GM18517 (cell line): ENCODE measurements around the gene TCP11.

ENCODE experiments used
- ATAC-seq: cut with Tn5 transposase; IDR thresholded peaks from one replicate; pipeline ENCODE4 v1.9.1; 2021; ENCODE audit warnings: mild to moderate bottlenecking, moderate library complexity; ENCODE audit not compliant: unreplicated experiment

The TCP11 gene

GRCh38 chr6:35096129-35096862 is 44.8 kb downstream of the TCP11 start:
- no peak for ATAC-seq

DNA sequence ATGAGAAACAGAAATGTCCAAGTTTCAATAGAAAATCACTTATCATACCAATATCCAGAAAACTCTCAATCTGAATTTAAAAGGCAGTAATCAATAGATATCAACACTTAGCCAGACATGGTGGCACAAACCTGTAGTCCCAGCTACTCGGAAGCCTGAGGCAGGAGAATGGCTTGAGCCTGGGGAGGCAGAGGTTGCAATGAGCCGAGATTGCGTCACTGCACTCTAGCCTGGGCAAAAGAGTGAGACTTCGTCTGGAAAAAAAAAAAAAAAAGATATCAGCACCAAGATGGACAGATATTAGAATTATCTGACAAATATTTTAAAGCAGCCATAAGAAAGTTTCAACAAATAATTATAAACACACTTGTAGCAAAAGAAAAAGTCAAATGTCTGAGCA is 47.0 kb downstream of the TCP11 start:
- ATAC-seq = no peak

DNA sequence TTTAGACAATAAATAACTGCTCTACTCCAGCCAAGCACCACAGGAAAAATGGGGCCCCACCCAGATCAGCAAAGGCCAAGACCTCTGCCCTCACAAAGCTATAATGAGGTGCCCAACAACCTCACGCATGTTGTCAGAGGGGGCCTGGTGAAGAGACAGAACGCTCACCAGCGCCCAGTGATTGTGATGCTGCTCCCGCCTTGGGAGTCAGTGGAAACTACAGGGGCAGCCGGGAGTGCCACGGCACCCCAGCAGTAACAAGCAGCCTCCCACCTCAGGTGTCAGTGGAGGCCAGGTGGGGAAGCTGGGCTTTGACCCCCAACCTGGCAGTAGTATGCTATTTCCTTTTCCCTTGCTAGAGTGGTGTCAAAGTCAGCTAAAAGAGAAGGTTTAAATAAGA is 47.4 kb downstream of the TCP11 start:
- no peak for ATAC-seq

DNA sequence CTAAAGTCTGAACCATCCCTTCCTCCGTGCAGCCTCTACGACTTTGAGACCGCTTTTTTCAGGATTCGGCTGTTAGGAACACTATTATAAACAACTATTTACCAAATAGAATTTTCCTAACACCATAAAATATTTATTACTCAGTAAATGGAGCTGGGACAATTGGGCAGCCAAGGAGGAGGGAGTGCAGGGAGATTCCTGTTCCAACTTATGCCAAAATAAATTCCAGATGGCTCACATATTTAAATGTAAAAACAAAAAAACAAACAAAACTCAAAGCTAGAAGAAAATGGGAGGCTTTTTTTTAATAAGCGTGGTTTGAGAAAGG is 48.1 kb downstream of the TCP11 start:
- ATAC-seq = no peak

DNA sequence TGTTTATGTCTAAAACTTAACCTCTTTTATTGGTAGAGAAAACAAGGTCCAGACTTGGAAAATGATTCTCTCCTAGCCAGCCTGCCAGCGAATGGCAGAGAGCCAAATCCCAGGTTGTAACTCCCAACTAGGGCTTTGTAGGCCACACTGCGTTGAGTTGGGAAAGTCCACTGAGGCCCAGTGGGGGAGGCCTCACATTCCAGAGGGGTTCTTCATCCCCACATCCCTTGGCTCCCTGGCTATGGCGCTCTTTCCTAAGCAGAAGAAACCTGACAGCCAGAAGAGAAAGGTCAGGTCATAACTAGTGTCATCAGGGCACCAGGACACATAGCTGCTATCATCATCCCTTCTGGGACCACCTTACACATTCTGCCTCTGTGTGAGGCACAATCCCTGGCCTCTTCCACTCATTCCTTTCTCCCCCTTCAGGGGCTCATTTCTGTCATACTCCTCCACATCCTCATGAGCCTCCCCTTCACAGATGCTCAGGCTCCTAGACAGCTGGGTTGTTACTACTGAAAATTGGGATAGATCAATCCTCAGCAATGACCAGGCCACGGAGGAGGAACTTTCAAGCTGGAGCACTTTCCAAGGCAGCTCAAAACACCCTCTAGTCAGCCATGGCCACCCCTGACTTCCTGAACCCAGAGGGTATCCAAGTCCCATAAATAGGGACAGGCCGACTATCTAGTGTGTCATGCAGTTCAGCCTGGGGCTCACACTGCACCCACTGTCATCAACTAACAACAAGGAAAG is 48.6 kb downstream of the TCP11 start:
- ATAC-seq = no peak

DNA sequence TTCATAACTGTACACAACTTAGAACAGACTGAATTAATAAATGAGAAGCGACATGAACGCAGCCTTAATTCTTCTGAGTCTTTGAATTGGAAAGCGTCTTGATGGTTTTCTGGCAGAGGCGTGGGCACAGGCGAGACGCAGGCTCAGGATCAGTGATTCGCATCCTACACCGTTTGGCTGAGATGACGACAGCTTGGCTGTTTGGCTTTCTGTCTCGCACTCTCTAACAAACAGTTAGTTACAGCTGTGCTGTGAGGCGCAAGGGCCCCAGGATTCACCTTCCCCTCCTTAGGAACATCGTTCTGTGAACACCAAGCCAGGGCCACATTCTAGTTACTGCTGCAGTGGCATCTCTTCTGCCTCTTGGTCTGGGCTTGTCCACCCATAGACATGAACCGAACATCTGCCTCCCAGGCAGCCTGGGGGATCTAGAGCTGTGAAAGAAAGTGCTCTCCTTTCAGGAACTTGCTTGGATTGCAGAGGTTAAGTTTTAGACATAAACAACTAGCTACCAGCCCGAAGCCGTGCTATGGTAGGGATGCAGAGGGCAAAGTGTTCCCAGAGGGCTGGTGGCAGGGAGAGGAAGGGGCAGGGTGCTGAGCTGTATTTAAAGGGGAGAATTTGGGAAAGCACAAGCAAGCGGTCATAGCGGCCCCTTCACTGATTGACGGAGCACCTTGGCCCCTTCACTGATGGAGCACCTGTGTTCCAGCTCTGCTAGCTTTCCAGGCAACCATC is 49.6 kb downstream of the TCP11 start:
- ATAC-seq = no peak

GRCh38 chr6:35090734-35091133 is 50.4 kb downstream of the TCP11 start:
- no peak for ATAC-seq

DNA sequence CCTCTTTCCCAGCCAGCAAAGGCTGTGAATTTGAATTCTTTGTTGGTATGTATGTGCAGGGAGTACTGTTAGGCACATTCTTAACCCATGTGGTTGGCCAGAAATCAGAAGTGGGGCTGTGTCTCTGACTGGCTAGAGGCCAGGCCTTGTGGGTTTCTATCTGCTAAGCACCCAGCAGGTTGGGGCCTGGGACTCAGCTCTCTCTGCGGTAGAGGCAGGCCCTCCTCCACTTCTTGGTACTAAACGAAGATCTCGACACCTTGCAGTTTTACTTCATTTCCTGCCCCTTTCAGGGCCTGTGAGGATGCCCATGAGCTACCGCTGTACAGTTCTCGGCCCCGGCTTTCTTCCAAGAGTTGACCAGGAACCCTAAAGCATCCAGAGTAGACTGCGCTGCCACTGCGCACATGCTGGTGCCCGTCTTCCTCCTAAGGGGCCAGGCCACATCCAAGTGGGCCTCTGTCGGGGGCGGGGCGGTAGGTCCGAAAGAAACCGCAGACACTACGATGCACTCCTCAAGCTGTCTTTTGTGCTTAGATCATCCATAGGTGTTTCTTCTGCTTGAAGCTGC is 51.1 kb downstream of the TCP11 start:
- ATAC-seq = no peak

DNA sequence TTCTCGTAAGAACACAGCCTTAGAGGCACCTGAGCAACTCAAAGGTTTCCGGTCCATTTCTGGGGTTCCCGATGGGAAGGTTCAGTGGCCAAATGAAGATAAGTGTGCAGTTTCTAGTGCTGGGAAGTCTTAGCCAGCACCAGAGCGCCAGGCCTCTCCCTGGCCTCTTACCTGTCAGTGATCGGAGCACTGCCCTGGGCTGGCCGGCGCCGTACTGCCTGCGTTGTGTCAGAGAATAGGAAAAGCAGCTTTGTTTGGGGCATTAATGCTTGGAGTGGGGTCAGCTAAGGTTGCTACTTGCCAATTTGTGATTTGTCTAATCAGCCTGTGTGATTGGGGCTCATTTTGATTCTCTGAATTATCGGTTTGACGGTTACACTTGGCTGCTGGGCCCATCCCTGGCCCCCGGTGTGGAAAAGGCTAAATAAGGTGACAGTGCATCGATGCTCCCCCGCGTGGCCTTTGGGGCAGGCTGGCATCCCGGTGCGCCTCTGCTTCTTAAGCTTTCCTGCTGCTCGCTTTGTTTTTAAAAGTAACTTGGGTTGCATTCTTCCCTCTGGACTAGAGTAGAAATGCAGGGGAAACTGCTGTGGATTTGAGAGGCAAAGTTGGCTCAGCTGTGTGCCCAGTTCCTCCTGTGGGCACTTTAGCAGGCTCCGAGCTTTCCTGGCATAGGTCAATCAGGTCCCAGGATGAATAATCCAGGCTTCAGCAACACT is 51.8 kb downstream of the TCP11 start:
- ATAC-seq = no peak

DNA sequence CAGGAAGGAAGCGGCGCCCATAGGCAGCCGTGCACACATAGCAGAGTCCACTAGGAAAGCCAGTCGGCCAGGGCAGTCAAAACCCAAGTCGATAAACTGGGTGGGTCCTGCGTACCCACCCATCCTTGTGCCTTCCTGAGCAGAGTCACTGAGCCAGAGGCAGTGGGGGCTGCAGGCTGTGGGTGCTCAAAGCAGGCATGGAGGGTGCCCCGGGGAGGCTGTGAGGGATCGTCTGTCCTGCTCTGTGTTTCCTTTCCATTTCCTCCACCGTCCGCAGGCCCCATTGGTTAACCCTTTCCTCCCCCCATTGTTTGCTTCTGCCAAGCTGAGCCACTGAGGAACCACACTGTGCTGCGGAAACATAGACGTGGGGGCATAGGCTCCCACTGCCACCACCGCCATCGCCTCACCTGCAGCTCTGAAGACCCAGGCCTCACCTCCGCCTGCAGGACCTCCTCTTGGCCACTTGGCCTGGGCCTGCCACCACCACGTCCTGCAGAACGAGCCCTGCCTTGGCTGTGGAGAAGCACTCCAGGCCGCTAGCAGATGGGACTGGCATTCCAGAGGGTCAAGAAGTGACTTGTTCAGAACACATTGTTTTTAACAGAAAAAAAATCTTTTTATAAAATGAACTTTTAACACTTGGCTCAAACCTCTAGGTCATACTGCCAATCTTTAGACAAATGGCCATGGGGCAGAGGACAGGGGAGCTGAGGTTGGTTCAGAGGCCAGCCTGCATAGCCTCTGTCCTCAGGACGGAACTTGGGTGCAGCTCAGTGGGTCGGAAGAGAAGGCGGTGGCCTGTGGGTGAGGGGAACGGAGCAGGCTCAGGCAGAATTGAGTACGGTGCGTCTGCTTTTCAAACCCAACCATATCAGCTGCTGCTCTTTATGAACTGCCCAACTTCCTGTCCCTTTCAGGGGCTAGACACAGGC is 52.6 kb downstream of the TCP11 start:
- no peak for ATAC-seq

DNA sequence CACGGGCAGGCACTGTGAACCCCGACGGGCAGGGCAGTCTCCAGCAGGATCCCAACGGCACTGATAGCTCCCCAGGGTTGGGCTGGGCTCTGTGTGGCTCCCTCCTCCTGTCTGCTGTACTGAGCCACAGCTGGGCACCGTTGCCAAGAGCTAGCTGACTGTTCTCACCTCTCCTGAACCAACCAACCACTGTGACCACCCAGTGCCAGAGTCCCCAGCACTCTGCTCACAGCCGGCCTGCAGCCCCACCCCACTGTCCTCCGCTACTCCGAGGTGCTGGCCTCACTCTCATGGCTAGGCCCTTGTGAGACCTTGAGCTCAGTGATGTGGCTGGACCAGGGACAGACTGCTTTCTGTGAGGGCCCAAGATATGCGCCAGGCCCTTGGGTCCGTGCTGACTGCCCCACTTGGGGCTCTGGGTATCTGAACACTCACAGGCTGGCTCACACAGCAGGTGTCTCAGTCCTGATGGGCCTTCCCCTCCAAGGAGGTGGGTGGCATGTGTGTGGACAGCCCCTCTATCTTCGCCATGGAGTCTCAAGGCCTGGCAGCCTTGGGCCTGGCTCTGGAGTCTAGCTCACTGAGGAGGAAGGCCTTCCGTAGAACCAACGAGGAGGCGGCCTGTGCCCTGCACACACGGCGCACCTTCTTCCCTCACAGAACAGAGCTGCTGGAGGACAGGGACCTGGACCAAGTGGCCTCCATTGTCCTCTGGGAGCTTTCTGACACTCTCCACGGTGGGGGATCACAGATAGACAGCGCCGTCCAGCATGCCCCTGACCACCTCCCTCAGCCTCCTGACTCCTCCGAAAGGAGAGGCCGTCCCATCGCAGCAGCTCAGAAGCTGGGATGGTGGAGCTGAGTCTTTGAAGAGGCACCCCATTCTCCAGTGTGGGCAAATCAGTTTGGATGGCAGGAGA is 53.5 kb downstream of the TCP11 start:
- no peak for ATAC-seq

DNA sequence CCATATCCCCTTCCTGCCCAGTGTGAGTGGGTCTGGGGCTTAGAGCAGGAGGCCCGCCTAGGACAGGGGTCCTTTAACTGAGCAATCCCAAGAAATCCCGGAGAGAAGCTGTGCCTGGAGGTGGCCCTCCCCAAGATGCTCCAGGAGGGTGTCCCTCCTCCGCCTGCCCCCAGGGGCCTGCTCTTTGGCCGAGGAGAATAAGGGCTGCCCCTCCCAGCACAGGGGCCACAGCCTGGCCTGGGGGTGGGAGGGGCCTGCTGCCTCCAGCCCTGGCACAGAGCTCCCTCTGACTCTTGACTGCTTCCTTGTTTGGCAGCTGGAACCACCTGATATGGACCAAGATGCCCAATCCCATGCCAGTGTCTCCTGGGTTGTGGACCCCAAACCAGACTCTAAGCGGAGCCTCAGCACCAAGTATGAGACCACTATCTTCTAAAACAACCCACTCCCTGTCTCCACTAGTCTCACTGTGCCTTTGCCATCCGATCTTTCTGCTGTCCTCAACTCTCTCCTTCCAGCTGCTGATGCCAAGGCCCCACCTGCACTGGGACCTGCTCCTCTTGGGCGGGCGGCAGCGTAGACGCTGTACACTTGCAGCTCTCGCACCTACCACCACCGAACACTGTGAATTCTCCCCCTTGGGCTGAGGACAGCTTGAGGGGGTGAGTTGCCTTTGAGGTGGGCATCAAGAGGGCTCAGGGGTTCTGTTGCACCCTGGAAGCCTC is 54.3 kb downstream of the TCP11 start:
- no peak for ATAC-seq

GRCh38 chr6:35086282-35086632 is 54.9 kb downstream of the TCP11 start:
- ATAC-seq = no peak

- ATAC-seq = no peak
Measured at GRCh38 chr6:35085359-35086281, 55.5 kb downstream of the TCP11 start.

DNA sequence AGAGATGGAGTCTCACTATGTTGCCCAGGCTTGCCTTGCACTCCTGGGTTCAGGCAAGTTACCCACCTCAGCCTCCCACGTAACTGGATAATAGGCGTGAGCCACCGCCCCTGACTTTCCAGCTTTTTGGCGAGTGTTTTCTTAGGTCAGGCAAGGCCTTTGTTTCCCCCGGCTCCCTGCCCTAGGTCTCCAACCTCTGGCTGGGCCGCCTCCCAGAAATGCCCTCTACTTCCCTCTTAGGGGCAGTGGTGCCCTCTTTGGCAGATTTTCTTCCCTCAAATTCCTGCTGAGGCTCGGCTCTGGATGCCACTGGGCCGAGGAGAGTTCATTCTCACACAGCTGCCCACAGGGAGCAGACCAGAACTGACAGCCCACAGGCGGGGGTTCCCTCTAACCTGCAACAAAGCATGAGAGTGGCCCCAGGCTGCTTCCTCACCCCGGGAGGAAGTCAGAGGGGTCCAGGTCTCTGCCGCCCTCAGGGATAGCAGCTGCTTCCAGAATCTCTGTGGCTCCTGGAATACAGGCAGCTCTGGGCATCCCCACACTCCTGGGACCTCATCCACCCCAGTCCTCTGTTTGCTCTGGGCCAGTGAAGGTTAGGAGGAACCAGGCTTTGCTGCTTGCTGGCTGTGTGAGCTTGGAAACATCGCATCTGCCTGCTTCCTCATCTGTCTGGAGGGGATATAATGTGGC is 56.5 kb downstream of the TCP11 start:
- ATAC-seq = no peak

GRCh38 chr6:35084041-35084491 is 57.1 kb downstream of the TCP11 start:
- ATAC-seq = no peak

DNA sequence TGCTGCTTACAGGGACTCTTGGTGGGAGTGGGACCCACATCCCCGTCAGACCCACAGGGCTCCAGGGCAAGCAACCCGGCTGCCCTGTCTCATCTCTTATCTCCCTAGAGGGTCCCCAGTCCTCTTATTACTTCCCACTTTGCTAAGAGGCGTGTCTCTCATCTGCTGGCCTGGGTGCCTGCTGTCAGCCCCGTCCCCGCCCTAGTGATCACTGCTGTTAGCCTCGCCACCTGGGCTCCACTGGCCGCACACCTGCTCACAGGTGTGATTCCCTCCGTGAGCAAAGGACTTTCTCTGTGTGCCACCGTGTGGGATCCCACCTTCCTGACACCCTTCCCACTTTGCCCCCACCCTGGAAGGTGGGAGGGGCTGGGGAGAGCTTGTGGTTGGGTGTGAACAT is 57.6 kb downstream of the TCP11 start:
- ATAC-seq = no peak
